ENCODE results near the gene SLC16A4. TPM values are rescaled to one million over a fixed set of nuclear protein-coding genes. Genes with fewer than 3 reads are reported as not detected.

Gene SLC16A4
- total and polyA plus RNA-seq, 10 of the 15 experiments (the other 5 are each of a cell fraction or from before 2014, with no cell fraction given): 0.13 to 2.2 (median 0.26) TPM; not detected in 1

DNA sequence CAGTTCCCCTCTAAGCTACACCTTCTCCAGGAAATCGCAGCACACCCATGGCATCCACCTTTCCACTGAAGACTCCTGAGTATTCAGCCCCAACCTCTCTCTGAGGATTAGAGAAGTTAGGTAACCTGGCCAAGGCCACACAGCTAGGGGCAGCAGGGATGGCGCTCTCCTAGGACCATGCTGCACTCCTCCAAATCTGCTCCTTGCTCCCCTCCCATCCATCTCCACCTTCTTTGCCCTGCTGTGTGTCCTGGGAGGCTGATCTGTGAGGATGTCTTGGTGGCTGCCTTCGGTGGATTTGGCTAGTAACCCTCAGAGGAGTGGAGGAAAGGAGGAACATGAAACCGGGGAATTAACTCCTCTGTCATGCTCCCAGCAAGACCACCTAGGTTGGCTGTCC, 40.1 kb upstream of the SLC16A4 start:
- RAD21 ChIA-PET (ENCODE audit: unreplicated experiment): interaction anchor here (1.9 kb wide), 1 partner anchor 15 kb away, joined by 4 read pairs; no protein-coding TSS in a partner anchor
- TF ChIP-seq FOS (IDR thresholded peaks at IDR 0.05; ENCODE audit: borderline replicate concordance, extremely low read depth, insufficient read length) (no peak), CHD2 (IDR thresholded peaks at IDR 0.05; ENCODE audit: borderline replicate concordance, low read depth, low read length) (no peak), BMI1 (IDR thresholded peaks at IDR 0.05; ENCODE audit: borderline replicate concordance) (no peak), EED (IDR thresholded peaks at IDR 0.05; ENCODE audit: low read depth) (no peak), RAD21 (IDR thresholded peaks at IDR 0.05; ENCODE audit: insufficient read depth, low read depth, low read length) (no peak), SKIL (IDR thresholded peaks at IDR 0.05; ENCODE audit: low read depth, poor library complexity, severe bottlenecking) (no peak), NFXL1 (IDR thresholded peaks at IDR 0.05; ENCODE audit: borderline replicate concordance) (no peak), E4F1 (IDR thresholded peaks at IDR 0.05; ENCODE audit: borderline replicate concordance, partially characterized antibody) (no peak), WRNIP1 (IDR thresholded peaks at IDR 0.05; ENCODE audit: borderline replicate concordance, low read depth, low read length) (no peak), ETV6 (conservative IDR thresholded peaks at IDR 0.05 in 1 of 2, IDR thresholded peaks at IDR 0.05 in 1 of 2; ENCODE audit: borderline replicate concordance in 1 of 2, low read depth in 1 of 2) (no peak), PML (IDR thresholded peaks at IDR 0.05; ENCODE audit: low read length) (no peak), KDM1A (IDR thresholded peaks at IDR 0.05; ENCODE audit: borderline replicate concordance) (no peak), MLLT1 (IDR thresholded peaks at IDR 0.05) (no peak)
- TF ChIP-seq, protein P1, sequence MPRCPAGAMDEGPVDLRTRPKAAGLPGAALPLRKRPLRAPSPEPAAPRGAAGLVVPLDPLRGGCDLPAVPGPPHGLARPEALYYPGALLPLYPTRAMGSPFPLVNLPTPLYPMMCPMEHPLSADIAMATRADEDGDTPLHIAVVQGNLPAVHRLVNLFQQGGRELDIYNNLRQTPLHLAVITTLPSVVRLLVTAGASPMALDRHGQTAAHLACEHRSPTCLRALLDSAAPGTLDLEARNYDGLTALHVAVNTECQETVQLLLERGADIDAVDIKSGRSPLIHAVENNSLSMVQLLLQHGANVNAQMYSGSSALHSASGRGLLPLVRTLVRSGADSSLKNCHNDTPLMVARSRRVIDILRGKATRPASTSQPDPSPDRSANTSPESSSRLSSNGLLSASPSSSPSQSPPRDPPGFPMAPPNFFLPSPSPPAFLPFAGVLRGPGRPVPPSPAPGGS (IDR thresholded peaks at IDR 0.05; ENCODE audit: borderline replicate concordance, insufficient read depth, low read depth, low read length, poor library complexity, severe bottlenecking): no peak

More for the DNA sequence above, 40.1 kb upstream of the SLC16A4 start:
- Histone ChIP-seq H3K9ac (ENCODE audit: control insufficient read depth, insufficient read depth, low read length) (no peak overlapping the region), H3K27ac (ENCODE audit: control insufficient read depth, insufficient read depth) (no peak overlapping the region), H3K79me2 (ENCODE audit: control insufficient read depth, insufficient read depth, low read length) (no peaks in the 10 kb centered on the region), H3K9me3 (replicated peaks; ENCODE audit: control insufficient read depth, insufficient read depth, low read length) (no peaks in the 10 kb centered on the region), H2AFZ (ENCODE audit: control insufficient read depth, low read depth, low read length) (no peak overlapping the region), H3K36me3 (ENCODE audit: control insufficient read depth in 2 of 2, insufficient read depth in 2 of 2, low read length in 1 of 2) (no peaks in the 10 kb centered on the region), H3K4me3 (no peak overlapping the region), H3K4me1 (ENCODE audit: control insufficient read depth, insufficient read depth, low read length) (no peaks in the 10 kb centered on the region), H3K4me2 (ENCODE audit: control insufficient read depth, insufficient read depth) (no peak overlapping the region), H3K27me3 (replicated peaks in 1 of 2; ENCODE audit: control insufficient read depth in 2 of 2, insufficient read depth in 2 of 2, low read length in 1 of 2) (peaks cover 0 to 3% of the 10 kb centered on the region in 2 experiments; a peak in 3 of 4 replicates), H4K20me1 (ENCODE audit: control insufficient read depth, insufficient read depth) (no peaks in the 10 kb centered on the region)
- CTCF ChIA-PET: interaction anchor here (0.6 to 3.0 kb wide), 6 partner anchors 8 to 234 kb away, joined by 3 to 11 read pairs (median 3); no protein-coding TSS in a partner anchor
- POLR2A ChIA-PET: no interaction called here
- in situ Hi-C loops (cut with MboI): no loop called here
- DNase-seq (ENCODE audit: low read depth, low spot score): no peak
- intact Hi-C loops (cut with micrococcal nuclease; ENCODE audit: unreplicated experiment): no loop called here
- FAIRE-seq: no peak
- 28% methylated on average over 4 of the region's 4 CpGs for WGBS (ENCODE audit: insufficient coverage, insufficient replicate concordance, low lambda C conversion rate, missing lambda C conversion rate)
- SMC1A ChIA-PET (ENCODE audit: uncharacterized antibody, unreplicated experiment): interaction anchor here (1.0 to 1.2 kb wide), 2 partner anchors 10 to 23 kb away, joined by 4 read pairs; partner anchors contain the start of gene LAMTOR5
- no peak for ATAC-seq
- no TSS peak for BruUV-seq (replicated peaks)
